Measurements from ENCODE around the gene AFF3. TPM values are rescaled to one million over a fixed set of nuclear protein-coding genes. Genes with fewer than 3 reads are reported as not detected.

AFF3 gene
- total and polyA plus RNA-seq, 2 of the 4 experiments (the other 2 are of a cell fraction): 12.9 to 14.3 TPM

- no CpG with 5 or more reads among the region's 6 CpGs for WGBS, 2 experiments (ENCODE audit: extremely low coverage in 2 of 2, insufficient read length in 1 of 2)
These were observed 47.0 kb upstream of the AFF3 start for GRCh38 chr2:100189387-100189786.

More at GRCh38 chr2:100189387-100189786, 47.0 kb upstream of the AFF3 start:
- no peak overlapping the region for H4K5ac ChIP-seq (ENCODE audit: low read depth, low read length)
- no peak overlapping the region for H3K27ac ChIP-seq (ENCODE audit: insufficient read depth, low read length)
- H2AK5ac ChIP-seq (ENCODE audit: low read depth, low read length): no peak overlapping the region
- no peaks in the 10 kb centered on the region for H3K4me1 ChIP-seq (ENCODE audit: control insufficient read depth, insufficient read depth, low read length)
- no peak overlapping the region for H3K14ac ChIP-seq (replicated peaks; ENCODE audit: low read depth, low read length)
- POLR2A ChIA-PET (ENCODE audit: unreplicated experiment): no interaction called here
- H2BK5ac ChIP-seq (ENCODE audit: low read depth, low read length, poor library complexity, severe bottlenecking): no peak overlapping the region
- H3K36me3 ChIP-seq (ENCODE audit: control insufficient read depth, insufficient read depth, low read length): no peaks in the 10 kb centered on the region
- no peak overlapping the region for H3K9ac ChIP-seq (ENCODE audit: low read depth, low read length)
- no peak overlapping the region for H3K4ac ChIP-seq (ENCODE audit: low read depth, low read length)
- H2BK120ac ChIP-seq (ENCODE audit: low read depth, low read length): no peak overlapping the region
- in situ Hi-C loops (cut with MboI; ENCODE audit: low sequenced_read_pairs): no loop called here
- no peak overlapping the region for H3K23ac ChIP-seq (ENCODE audit: low read depth, low read length)
- H4K8ac ChIP-seq (ENCODE audit: low read depth in 2 of 2, low read length in 2 of 2): no peak overlapping the region
- dilution Hi-C loops (cut with HindIII; ENCODE audit: low sequenced_read_pairs, unreplicated experiment): no loop called here
- H2BK15ac ChIP-seq (ENCODE audit: low read depth, low read length): no peak overlapping the region
- H2AK9ac ChIP-seq (replicated peaks; ENCODE audit: low read depth, low read length, poor library complexity): no peak overlapping the region
- H3K56ac ChIP-seq (ENCODE audit: extremely low read depth, insufficient read depth, low read length): no peak overlapping the region
- intact Hi-C loops (cut with micrococcal nuclease): no loop called here
- no peaks in the 10 kb centered on the region for H3K9me1 ChIP-seq (ENCODE audit: insufficient read depth, low read length)
- CTCF ChIA-PET: no interaction called here
- BruUV-seq (replicated peaks): no TSS peak
- no peak for ATAC-seq (ENCODE audit: low read depth)
- H2AFZ ChIP-seq (replicated peaks; ENCODE audit: low read length, poor library complexity): no peak overlapping the region
- H2BK20ac ChIP-seq (ENCODE audit: low read depth, low read length): no peak overlapping the region
- no peak overlapping the region for H3K4me3 ChIP-seq (ENCODE audit: insufficient read depth, low read depth, low read length)
- no peak for DNase-seq
- H4K91ac ChIP-seq (ENCODE audit: insufficient read depth, low read depth, low read length): no peak overlapping the region
- H3K79me1 ChIP-seq (ENCODE audit: low read depth in 1 of 2, low read length in 2 of 2): no peaks in the 10 kb centered on the region
- H3K4me2 ChIP-seq (ENCODE audit: low read depth, low read length): no peak overlapping the region
- no peaks in the 10 kb centered on the region for H3K9me3 ChIP-seq (ENCODE audit: control insufficient read depth, insufficient read depth, low read length)
- H4K20me1 ChIP-seq (ENCODE audit: insufficient read depth, low read length): no peaks in the 10 kb centered on the region
- H3K27me3 ChIP-seq (ENCODE audit: control insufficient read depth, insufficient read depth, low read length): peaks cover 2% of the 10 kb centered on the region; the same call in 1 of the 2 replicates
- no peak overlapping the region for H3K18ac ChIP-seq (ENCODE audit: low read depth, low read length)
- TF ChIP-seq CHD1 (IDR thresholded peaks at IDR 0.05; ENCODE audit: low read depth, low read length) (no peak), FOS (IDR thresholded peaks at IDR 0.05; ENCODE audit: low read depth, low read length) (no peak), MAZ (IDR thresholded peaks at IDR 0.05; ENCODE audit: borderline replicate concordance, low read depth, low read length) (no peak), USF2 (IDR thresholded peaks at IDR 0.05; ENCODE audit: low read depth, low read length) (no peak), RAD21 (IDR thresholded peaks at IDR 0.05; ENCODE audit: low read length) (no peak), BHLHE40 (IDR thresholded peaks at IDR 0.05; ENCODE audit: low read depth, low read length) (no peak), MAFK (IDR thresholded peaks at IDR 0.05; ENCODE audit: low read depth, low read length) (no peak), NFE2L2 (IDR thresholded peaks at IDR 0.05; ENCODE audit: low read depth, low read length) (no peak), SMC3 (IDR thresholded peaks at IDR 0.05; ENCODE audit: low read depth, low read length) (no peak), POLR2A (IDR thresholded peaks at IDR 0.05; ENCODE audit: low read depth, low read length) (no peak), MXI1 (IDR thresholded peaks at IDR 0.05; ENCODE audit: borderline replicate concordance, low read depth, low read length) (no peak), RFX5 (IDR thresholded peaks at IDR 0.05; ENCODE audit: low read depth, low read length) (no peak), CTCF (conservative IDR thresholded peaks at IDR 0.05; ENCODE audit: low read depth, low read length) (no peak), ELK1 (IDR thresholded peaks at IDR 0.05; ENCODE audit: borderline replicate concordance, low read depth, low read length) (no peak)

All from IMR-90 (cell line).